Measurements from ENCODE around the gene LRRC31.

GRCh38 chr3:169907476-169907875 lies 37.7 kb upstream of the LRRC31 start:
- TF ChIP-seq, protein P1, sequence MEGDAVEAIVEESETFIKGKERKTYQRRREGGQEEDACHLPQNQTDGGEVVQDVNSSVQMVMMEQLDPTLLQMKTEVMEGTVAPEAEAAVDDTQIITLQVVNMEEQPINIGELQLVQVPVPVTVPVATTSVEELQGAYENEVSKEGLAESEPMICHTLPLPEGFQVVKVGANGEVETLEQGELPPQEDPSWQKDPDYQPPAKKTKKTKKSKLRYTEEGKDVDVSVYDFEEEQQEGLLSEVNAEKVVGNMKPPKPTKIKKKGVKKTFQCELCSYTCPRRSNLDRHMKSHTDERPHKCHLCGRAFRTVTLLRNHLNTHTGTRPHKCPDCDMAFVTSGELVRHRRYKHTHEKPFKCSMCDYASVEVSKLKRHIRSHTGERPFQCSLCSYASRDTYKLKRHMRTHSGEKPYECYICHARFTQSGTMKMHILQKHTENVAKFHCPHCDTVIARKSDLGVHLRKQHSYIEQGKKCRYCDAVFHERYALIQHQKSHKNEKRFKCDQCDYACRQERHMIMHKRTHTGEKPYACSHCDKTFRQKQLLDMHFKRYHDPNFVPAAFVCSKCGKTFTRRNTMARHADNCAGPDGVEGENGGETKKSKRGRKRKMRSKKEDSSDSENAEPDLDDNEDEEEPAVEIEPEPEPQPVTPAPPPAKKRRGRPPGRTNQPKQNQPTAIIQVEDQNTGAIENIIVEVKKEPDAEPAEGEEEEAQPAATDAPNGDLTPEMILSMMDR (IDR thresholded peaks at IDR 0.05) = no peak
- TF ChIP-seq EZH2 (IDR thresholded peaks at IDR 0.05) = no peak
- TF ChIP-seq EZH2phosphoT487 (IDR thresholded peaks at IDR 0.05) = no peak

Measured in neural progenitor cell (in vitro differentiated cells).